H9 (cell line): ENCODE results near the gene RNF26. TPM values are rescaled to one million over a fixed set of nuclear protein-coding genes. Genes with fewer than 3 reads are reported as not detected.
A peak's percentile ranks its signal among the peaks of the same experiment; 100 is the strongest.

ENCODE experiments used
- DNase-seq: peaks from one replicate; pipeline ENCODE4 v3.0.0-alpha.2; 2017
- H2AFZ ChIP-seq: one replicate; pipeline ENCODE4 v1.6.1; 2013; ENCODE audit warnings: mild to moderate bottlenecking, low read length, control low read depth, moderate library complexity
- H2AK5ac ChIP-seq: 2 replicates; pipeline ENCODE4 v1.6.1; 2013; ENCODE audit warnings: low read length, control low read depth, mixed read lengths; ENCODE audit not compliant: insufficient read length
- H2BK120ac ChIP-seq: one replicate; pipeline ENCODE4 v1.6.1; 2013; ENCODE audit warnings: low read depth, mild to moderate bottlenecking, low read length, control low read depth, inconsistent platforms; ENCODE audit not compliant: poor library complexity, severe bottlenecking
- H2BK12ac ChIP-seq: 2 replicates; pipeline ENCODE4 v1.6.1; 2013; ENCODE audit warnings: low read length, control low read depth, mixed read lengths, low read depth; ENCODE audit not compliant: insufficient read length
- H2BK15ac ChIP-seq: 2 replicates; pipeline ENCODE4 v1.6.1; 2013; ENCODE audit warnings: low read depth, low read length, control low read depth
- H2BK20ac ChIP-seq: one replicate; pipeline ENCODE4 v1.6.1; 2013; ENCODE audit warnings: low read depth, mild to moderate bottlenecking, low read length, control low read depth, inconsistent platforms; ENCODE audit not compliant: poor library complexity, severe bottlenecking
- H2BK5ac ChIP-seq: 2 replicates; pipeline ENCODE4 v1.6.1; 2013; ENCODE audit warnings: low read length, control low read depth, mixed read lengths; ENCODE audit not compliant: insufficient read length
- H3K14ac ChIP-seq: 2 replicates; pipeline ENCODE4 v1.6.1; 2013; ENCODE audit warnings: low read length, control low read depth; ENCODE audit not compliant: insufficient read depth
- H3K18ac ChIP-seq: 2 replicates; pipeline ENCODE4 v1.6.1; 2013; ENCODE audit warnings: low read depth, mild to moderate bottlenecking, mixed read lengths, low read length, control low read depth; ENCODE audit not compliant: insufficient read length
- H3K23ac ChIP-seq: 2 replicates; pipeline ENCODE4 v1.6.1; 2013; ENCODE audit warnings: low read length, control low read depth, mixed read lengths, low read depth; ENCODE audit not compliant: insufficient read length
- H3K23me2 ChIP-seq: 2 replicates; pipeline ENCODE4 v1.6.1; 2013; ENCODE audit warnings: low read depth, mild to moderate bottlenecking, mixed read lengths, low read length, control low read depth; ENCODE audit not compliant: insufficient read length, poor library complexity, severe bottlenecking
- H3K27ac ChIP-seq: 2 replicates; pipeline ENCODE4 v1.5.1; 2013; ENCODE audit warnings: low read length, control low read depth, mixed read lengths, low read depth; ENCODE audit not compliant: insufficient read length
- H3K27me3 ChIP-seq: 2 replicates; pipeline ENCODE4 v1.6.1; 2013; ENCODE audit warnings: low read length, control low read depth, inconsistent platforms; ENCODE audit not compliant: insufficient read depth
- H3K4ac ChIP-seq: 2 replicates; pipeline ENCODE4 v1.6.1; 2013; ENCODE audit warnings: low read depth, mild to moderate bottlenecking, control low read depth, inconsistent platforms, low read length, moderate library complexity
- H3K4me1 ChIP-seq: 2 replicates; pipeline ENCODE4 v1.6.1; 2013; ENCODE audit warnings: low read length, control low read depth, inconsistent platforms; ENCODE audit not compliant: insufficient read depth
- H3K4me2 ChIP-seq: 2 replicates; pipeline ENCODE4 v1.6.1; 2013; ENCODE audit warnings: low read length, control low read depth, mixed read lengths; ENCODE audit not compliant: insufficient read length, insufficient read depth
- H3K56ac ChIP-seq: 2 replicates; pipeline ENCODE4 v1.6.1; 2013; ENCODE audit warnings: low read depth, mild to moderate bottlenecking, mixed read lengths, low read length, control low read depth; ENCODE audit not compliant: insufficient read length
- H3K79me1 ChIP-seq: 2 replicates; pipeline ENCODE4 v1.6.1; 2013; ENCODE audit warnings: low read depth, mild to moderate bottlenecking, moderate library complexity, low read length, control low read depth, inconsistent platforms; ENCODE audit not compliant: insufficient read depth, poor library complexity, severe bottlenecking
- H3K79me2 ChIP-seq: 2 replicates; pipeline ENCODE4 v1.6.1; 2013; ENCODE audit warnings: low read length, control low read depth, inconsistent platforms; ENCODE audit not compliant: insufficient read depth
- H3K9ac ChIP-seq: 2 replicates; pipeline ENCODE4 v1.6.1; 2013; ENCODE audit warnings: low read length, control low read depth, mixed read lengths; ENCODE audit not compliant: insufficient read length; ENCODE audit errors: extremely low read depth
- H3K9me3 ChIP-seq: one replicate; pipeline ENCODE4 v1.6.1; 2013; ENCODE audit warnings: low read depth, low read length, inconsistent platforms; ENCODE audit not compliant: control insufficient read depth
- H3T11ph ChIP-seq: one replicate; pipeline ENCODE4 v1.6.1; 2013; ENCODE audit warnings: mild to moderate bottlenecking, low read length, control low read depth, inconsistent platforms
- H4K20me1 ChIP-seq: one replicate; pipeline ENCODE4 v1.6.1; 2013; ENCODE audit not compliant: control insufficient read depth, insufficient read length, insufficient read depth
- H4K5ac ChIP-seq: 2 replicates; pipeline ENCODE4 v1.6.1; 2013; ENCODE audit warnings: low read depth, mild to moderate bottlenecking, mixed read lengths, low read length, control low read depth; ENCODE audit not compliant: insufficient read length
- H4K8ac ChIP-seq: replicated peaks from 2 replicates; pipeline ENCODE4 v1.6.1; 2013; ENCODE audit warnings: low read length, control low read depth, mixed read lengths, low read depth; ENCODE audit not compliant: insufficient read length
- H4K91ac ChIP-seq: 2 replicates; pipeline ENCODE4 v1.6.1; 2013; ENCODE audit warnings: low read depth, mild to moderate bottlenecking, moderate library complexity, mixed read lengths, low read length, control low read depth; ENCODE audit not compliant: insufficient read length
- H3K27ac Mint-ChIP-seq, 3 experiments: 2 replicates in 2 of 3; 3 replicates in 1 of 3; pipeline ENCODE4 v1.8.0; 2020 to 2021; ENCODE audit warnings: mixed read lengths in 3 of 3, mild to moderate bottlenecking in 1 of 3, moderate library complexity in 1 of 3
- H3K27me3 Mint-ChIP-seq: 2 replicates; pipeline ENCODE4 v1.8.0; 2021; ENCODE audit warnings: low read depth, mild to moderate bottlenecking, moderate library complexity, mixed read lengths
- H3K36me3 Mint-ChIP-seq, 3 experiments: 2 replicates in 2 of 3; 3 replicates in 1 of 3; pipeline ENCODE4 v1.8.0; 2020 to 2021; ENCODE audit warnings: low read depth in 3 of 3, mixed read lengths in 3 of 3; ENCODE audit not compliant: insufficient read depth in 1 of 3
- H3K4me1 Mint-ChIP-seq, 2 experiments: 2 replicates each; pipeline ENCODE4 v1.8.0; 2020; ENCODE audit warnings: mixed read lengths in 2 of 2
- H3K4me3 Mint-ChIP-seq, 2 experiments: 2 replicates in 1 of 2; 3 replicates in 1 of 2; pipeline ENCODE4 v1.8.0; 2020 to 2021; ENCODE audit warnings: mild to moderate bottlenecking in 2 of 2, mixed read lengths in 2 of 2, moderate library complexity in 1 of 2
- H3K9me3 Mint-ChIP-seq, 2 experiments: 2 replicates in 1 of 2; 3 replicates in 1 of 2; pipeline ENCODE4 v1.8.0; 2020; ENCODE audit warnings: mild to moderate bottlenecking in 2 of 2, mixed read lengths in 2 of 2, moderate library complexity in 1 of 2
- CTCF ChIP-seq: fragments of 200-600 bp; sonication (generic); conservative IDR thresholded peaks from 3 replicates; pipeline ENCODE4 v1.8.0; 2021; ENCODE audit warnings: antibody characterized with exemption, mild to moderate bottlenecking
- WGBS: extraction: QIAGEN DNeasy Blood & Tissue Kit; methylation state at CpG from one replicate; pipeline ENCODE4 v1.1.7; 2013; ENCODE audit warnings: missing lambda C conversion rate, low lambda C conversion rate, mixed read lengths; ENCODE audit not compliant: insufficient read length; ENCODE audit errors: extremely low coverage; 5-methylcytosine and 5-hydroxymethylcytosine counted together
- total RNA-seq: library from RNA; stranded (reverse); gene quantifications from 2 replicates; pipeline ENCODE4 v1.2.1, GENCODE V29; 2021

RNF26 gene
- total RNA-seq, 1 experiment from 2014 or later, result 57.6 TPM

- Mint-ChIP-seq H3K27me3 (peaks cover 57% of the 10 kb centered on the region), H3K9me3 (peaks cover 2 to 3% of the 10 kb centered on the region in 2 experiments; a peak in 2 of 5 replicates), H3K4me1 (peaks cover 43 to 46% of the 10 kb centered on the region in 2 experiments), H3K36me3 (peaks cover 13 to 27% (median 26%) of the 10 kb centered on the region in 3 experiments), H3K4me3 (no peak overlapping the region), H3K27ac (peak overlapping the region in 1 of 3 experiments; percentile 48; a peak in 1 of 7 replicates)
- WGBS, result no CpG with 5 or more reads among the region's 10 CpGs
- Histone ChIP-seq H3K9ac (no peak overlapping the region), H4K20me1 (peaks cover 5% of the 10 kb centered on the region), H2BK12ac (no peak overlapping the region), H4K91ac (no peak overlapping the region), H3K9me3 (no peaks in the 10 kb centered on the region), H3K56ac (no peak overlapping the region), H3K79me1 (no peaks in the 10 kb centered on the region), H2AK5ac (no peak overlapping the region), H3T11ph (no peak overlapping the region), H3K14ac (no peak overlapping the region), H3K27ac (no peak overlapping the region), H3K4me1 (peaks cover 7% of the 10 kb centered on the region), H3K79me2 (no peaks in the 10 kb centered on the region), H3K23ac (no peak overlapping the region), H2BK20ac (no peak overlapping the region), H4K8ac (no peak overlapping the region), H2AFZ (no peak overlapping the region), H3K18ac (no peak overlapping the region), H4K5ac (no peak overlapping the region), H3K23me2 (peaks cover 10% of the 10 kb centered on the region), H2BK5ac (no peak overlapping the region), H3K27me3 (peaks cover 14% of the 10 kb centered on the region; the same call in 1 of the 2 replicates), H3K4ac (no peak overlapping the region), H3K4me2 (no peak overlapping the region), H2BK15ac (no peak overlapping the region), H2BK120ac (no peak overlapping the region)
- no peak for TF ChIP-seq CTCF
- DNase-seq, result peak; percentile 14
Observed at GRCh38 chr11:119359365-119360214, 25.3 kb downstream of the RNF26 start.
